Naive thymus-derived CD8-positive, alpha-beta T cell (primary cell): ENCODE measurements around the gene MUL1. TPM values are rescaled to one million over a fixed set of nuclear protein-coding genes. Genes with fewer than 3 reads are reported as not detected.
A peak's percentile ranks its signal among the peaks of the same experiment; 100 is the strongest.

Source experiments
- ATAC-seq, 2 donors: fragments of 150-1000 bp; cut with Tn5 transposase in 1 of 2; sonication (Bioruptor Pico), chemical (Tn5 transposase) in 1 of 2; 1 replicate in 1 of 2; 2 replicates in 1 of 2; pipeline ENCODE4 v1.10.0; 2021; ENCODE audit warnings: mild to moderate bottlenecking in 2 of 2, moderate library complexity in 2 of 2
- POLR2A ChIA-PET: fragments of 350-600 bp; sonication (Branson Sonifier 250); formaldehyde crosslinking; loops from one replicate; lab custom pipeline; 2021; ENCODE audit warnings: antibody characterized with exemption; lab: Charles Lee
- DNase-seq, 10 donors: peaks; one replicate each; pipeline versions ENCODE4 v3.0.0 to v3.0.0-alpha.2; 2020 to 2022
- H3K27ac Mint-ChIP-seq, 10 donors: one replicate each; pipeline ENCODE4 v1.8.0; 2020 to 2022; ENCODE audit warnings: mild to moderate bottlenecking in 10 of 10, mixed read lengths in 10 of 10, moderate library complexity in 4 of 10, inconsistent platforms in 1 of 10
- H3K27me3 Mint-ChIP-seq, 5 donors: one replicate each; pipeline ENCODE4 v1.8.0; 2021 to 2022; ENCODE audit warnings: mixed read lengths in 5 of 5
- H3K36me3 Mint-ChIP-seq, 3 donors: one replicate each; pipeline ENCODE4 v1.8.0; 2020 to 2022; ENCODE audit warnings: mixed read lengths in 3 of 3, mild to moderate bottlenecking in 2 of 3, inconsistent platforms in 1 of 3
- H3K4me1 Mint-ChIP-seq, 4 donors: one replicate each; pipeline ENCODE4 v1.8.0; 2021 to 2022; ENCODE audit warnings: mixed read lengths in 4 of 4
- H3K4me3 Mint-ChIP-seq, 10 donors: one replicate each; pipeline ENCODE4 v1.8.0; 2020 to 2022; ENCODE audit warnings: mild to moderate bottlenecking in 10 of 10, mixed read lengths in 10 of 10, moderate library complexity in 6 of 10, inconsistent platforms in 1 of 10
- H3K9me3 Mint-ChIP-seq, 9 donors: one replicate each; pipeline ENCODE4 v1.8.0; 2020 to 2022; ENCODE audit warnings: mixed read lengths in 9 of 9, mild to moderate bottlenecking in 3 of 9, inconsistent platforms in 1 of 9, moderate library complexity in 1 of 9
- polyA plus RNA-seq, 3 donors: library from polyadenylated mRNA; unstranded; fragments of 300-500 nt; fragmentation: Illumina TruSeq; gene quantifications; one replicate each; pipeline ENCODE4 v1.2.3, GENCODE V29; 2021
- total RNA-seq, 8 experiments: library from RNA in 2 of 8; stranded (reverse) in 2 of 8; gene quantifications; one replicate each; pipeline ENCODE4 v1.2.3 and lab custom pipeline; 2021 to 2026

Gene MUL1
- total and polyA plus RNA-seq, 5 experiments from 2014 or later = 17.4 to 36.2 (median 23.4) TPM

GRCh38 chr1:20492751-20493150 is 15.2 kb downstream of the MUL1 start:
- ATAC-seq (no peak), DNase-seq (no peak)
- POLR2A ChIA-PET = no interaction called here
- H3K4me3 Mint-ChIP-seq = peak overlapping the region in 1 of 10 donors; percentile 24
- peaks cover 0 to 10% (median 0%) of the 10 kb centered on the region in 4 donors for H3K4me1 Mint-ChIP-seq
- no peaks in the 10 kb centered on the region for H3K9me3 Mint-ChIP-seq
- peaks cover 0 to 5% (median 0%) of the 10 kb centered on the region in 3 donors for H3K36me3 Mint-ChIP-seq
- peak overlapping the region in 3 of 10 donors; percentile 11 to 92 (median 72) for H3K27ac Mint-ChIP-seq
- peaks cover 0 to 6% (median 0%) of the 10 kb centered on the region in 5 donors for H3K27me3 Mint-ChIP-seq

- Mint-ChIP-seq H3K4me1 (peaks cover 4 to 13% (median 5%) of the 10 kb centered on the region in 4 donors), H3K4me3 (no peak overlapping the region), H3K27me3 (peaks cover 0 to 12% (median 0%) of the 10 kb centered on the region in 5 donors), H3K27ac (no peak overlapping the region), H3K36me3 (no peaks in the 10 kb centered on the region), H3K9me3 (no peaks in the 10 kb centered on the region)
- POLR2A ChIA-PET = no interaction called here
- DNase-seq (no peak), ATAC-seq (no peak)
Observed at GRCh38 chr1:20491866-20492265, 16.1 kb downstream of the MUL1 start.

- Mint-ChIP-seq H3K27me3 (peaks cover 0 to 12% (median 0%) of the 10 kb centered on the region in 5 donors), H3K9me3 (no peaks in the 10 kb centered on the region), H3K27ac (no peak overlapping the region), H3K4me3 (no peak overlapping the region), H3K4me1 (peaks cover 5 to 7% (median 6%) of the 10 kb centered on the region in 4 donors), H3K36me3 (no peaks in the 10 kb centered on the region)
- DNase-seq = no peak
- POLR2A ChIA-PET = no interaction called here
- no peak for ATAC-seq
Observed at GRCh38 chr1:20491178-20491577, 16.8 kb downstream of the MUL1 start.

- Mint-ChIP-seq H3K9me3 (no peaks in the 10 kb centered on the region), H3K27me3 (peaks cover 12 to 31% (median 27%) of the 10 kb centered on the region in 5 donors), H3K4me3 (peak overlapping the region; percentile 69 to 90 (median 79)), H3K4me1 (peaks cover 16 to 25% (median 19%) of the 10 kb centered on the region in 4 donors), H3K36me3 (peaks cover 0 to 7% (median 0%) of the 10 kb centered on the region in 3 donors), H3K27ac (peak overlapping the region in 7 of 10 donors; percentile 18 to 64 (median 52))
- POLR2A ChIA-PET = no interaction called here
- DNase-seq = no peak
- no peak for ATAC-seq
Observed at GRCh38 chr1:20487236-20487590, 20.7 kb downstream of the MUL1 start.

- DNase-seq (peak in 1 of 10 donors; percentile 5), ATAC-seq (peak; percentile 18 to 23)
- Mint-ChIP-seq H3K4me1 (peaks cover 16 to 25% (median 19%) of the 10 kb centered on the region in 4 donors), H3K4me3 (peak overlapping the region; percentile 69 to 90 (median 79)), H3K27ac (peak overlapping the region in 5 of 10 donors; percentile 18 to 64 (median 57)), H3K27me3 (peaks cover 14 to 37% (median 32%) of the 10 kb centered on the region in 5 donors), H3K36me3 (peaks cover 0 to 7% (median 0%) of the 10 kb centered on the region in 3 donors), H3K9me3 (no peaks in the 10 kb centered on the region)
- POLR2A ChIA-PET = interaction anchor here (1.0 to 1.1 kb wide), 2 partner anchors 19 to 147 kb away, joined by 4 read pairs; partner anchors contain the start of gene PINK1
Observed at GRCh38 chr1:20486457-20487235, 21.3 kb downstream of the MUL1 start.

GRCh38 chr1:20485527-20486456 is 22.2 kb downstream of the MUL1 start, which contains the start of gene CAMK2N1:
TSS of gene CAMK2N1 (minus strand) at chr1:20486210. CDS start at chr1:20485379, 831 bp downstream.
- peak within 1 kb of the TSS; percentile 80 to 94 (median 86) for H3K4me3 Mint-ChIP-seq
- DNase-seq = peak; percentile 12 to 77 (median 40)
- peaks cover 16 to 25% (median 19%) of the 10 kb centered on the region in 4 donors for H3K4me1 Mint-ChIP-seq
- POLR2A ChIA-PET = interaction anchor here (1.0 to 1.1 kb wide), 2 partner anchors 20 to 148 kb away, joined by 4 read pairs; partner anchors contain the start of gene PINK1
- H3K27ac Mint-ChIP-seq = peak within 1 kb of the TSS in 6 of 10 donors; percentile 48 to 80 (median 64)
- peak; percentile 71 to 77 for ATAC-seq
- H3K27me3 Mint-ChIP-seq = peaks cover 17 to 43% (median 38%) of the 10 kb centered on the region in 5 donors
- H3K36me3 Mint-ChIP-seq = peaks cover 0 to 7% (median 0%) of the 10 kb centered on the region in 3 donors
- H3K9me3 Mint-ChIP-seq = no peaks in the 10 kb centered on the region

GRCh38 chr1:20484519-20485462 is 23.2 kb downstream of the MUL1 start:
- Mint-ChIP-seq H3K4me1 (peaks cover 16 to 25% (median 19%) of the 10 kb centered on the region in 4 donors), H3K4me3 (peak overlapping the region; percentile 73 to 91 (median 84)), H3K27ac (peak overlapping the region in 3 of 10 donors; percentile 43 to 70 (median 67)), H3K27me3 (peaks cover 24 to 51% (median 43%) of the 10 kb centered on the region in 5 donors), H3K36me3 (peaks cover 0 to 7% (median 0%) of the 10 kb centered on the region in 3 donors), H3K9me3 (no peaks in the 10 kb centered on the region)
- POLR2A ChIA-PET = interaction anchor here (1.6 to 1.7 kb wide), 2 partner anchors 10 to 23 kb away, joined by 5 to 6 read pairs; partner anchors contain the start of gene MUL1
- ATAC-seq = peak in 1 of 2 donors; percentile 14
- DNase-seq = no peak

GRCh38 chr1:20483833-20484518 is 24.0 kb downstream of the MUL1 start:
- POLR2A ChIA-PET = interaction anchor here (1.6 to 1.7 kb wide), 2 partner anchors 11 to 24 kb away, joined by 5 to 6 read pairs; partner anchors contain the start of gene MUL1
- H3K36me3 Mint-ChIP-seq = peaks cover 0 to 7% (median 0%) of the 10 kb centered on the region in 3 donors
- H3K4me3 Mint-ChIP-seq = peak overlapping the region; percentile 73 to 91 (median 84)
- peaks cover 16 to 25% (median 19%) of the 10 kb centered on the region in 4 donors for H3K4me1 Mint-ChIP-seq
- peak overlapping the region in 3 of 10 donors; percentile 43 to 70 (median 67) for H3K27ac Mint-ChIP-seq
- DNase-seq (no peak), ATAC-seq (no peak)
- peaks cover 30 to 59% (median 50%) of the 10 kb centered on the region in 5 donors for H3K27me3 Mint-ChIP-seq
- no peaks in the 10 kb centered on the region for H3K9me3 Mint-ChIP-seq

- no peaks in the 10 kb centered on the region for H3K9me3 Mint-ChIP-seq
- H3K4me1 Mint-ChIP-seq = peaks cover 16 to 25% (median 19%) of the 10 kb centered on the region in 4 donors
- peak overlapping the region in 1 of 10 donors; percentile 67 for H3K27ac Mint-ChIP-seq
- ATAC-seq (no peak), DNase-seq (no peak)
- POLR2A ChIA-PET = interaction anchor here (0.7 to 1.7 kb wide), 3 partner anchors 12 to 753 kb away, joined by 3 to 6 read pairs (median 5); partner anchors contain the start of gene MUL1
- H3K27me3 Mint-ChIP-seq = peaks cover 34 to 66% (median 55%) of the 10 kb centered on the region in 5 donors
- H3K4me3 Mint-ChIP-seq = peak overlapping the region; percentile 53 to 90 (median 68)
- H3K36me3 Mint-ChIP-seq = peaks cover 0 to 7% (median 0%) of the 10 kb centered on the region in 3 donors
Observed at GRCh38 chr1:20483098-20483832, 24.7 kb downstream of the MUL1 start.
